Measurements from ENCODE around the gene SAC3D1.

DNA sequence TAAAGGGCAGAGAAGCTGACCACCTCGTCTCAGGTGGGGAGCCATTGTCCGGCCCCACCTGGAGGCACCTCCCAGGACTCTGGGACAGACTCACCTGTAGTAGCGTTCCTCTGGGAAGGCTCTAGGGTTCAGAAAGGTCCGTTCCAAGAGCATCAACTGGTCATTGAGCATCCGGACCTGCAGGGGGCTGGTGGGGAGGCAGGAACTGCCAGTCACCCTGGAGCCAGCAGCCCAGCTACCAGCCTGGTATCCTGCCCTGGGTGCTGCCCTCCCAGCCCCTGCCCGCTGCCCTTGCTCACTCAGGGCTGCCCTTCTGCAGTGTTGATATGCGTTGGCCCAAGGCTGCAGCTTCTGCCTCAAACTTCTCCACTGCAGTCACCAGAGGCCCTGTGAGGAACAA lies 4.7 kb downstream of the SAC3D1 start:
- no peak for TF ChIP-seq CTCF (IDR thresholded peaks at IDR 0.05)
- no peak for TF ChIP-seq POLR2AphosphoS5 (IDR thresholded peaks at IDR 0.05)
